Effector CD4-positive, alpha-beta T cell (primary cell): ENCODE data around the gene ENGASE.

Experiments used
- DNase-seq: peaks from one replicate; pipeline ENCODE4 v3.0.0-alpha.2; 2020

The ENGASE gene

GRCh38 chr17:79095345-79096055, 20.9 kb downstream of the ENGASE start:
- DNase-seq = no peak

- DNase-seq = no peak
Measured at GRCh38 chr17:79096477-79096876, 21.9 kb downstream of the ENGASE start.

GRCh38 chr17:79097226-79098055, 22.8 kb downstream of the ENGASE start:
- DNase-seq = no peak

GRCh38 chr17:79098282-79098867, 23.8 kb downstream of the ENGASE start:
- no peak for DNase-seq

GRCh38 chr17:79100405-79100804, 25.8 kb downstream of the ENGASE start:
- no peak for DNase-seq

GRCh38 chr17:79101111-79101673, 26.6 kb downstream of the ENGASE start:
- no peak for DNase-seq

GRCh38 chr17:79102214-79102613, 27.6 kb downstream of the ENGASE start:
- DNase-seq = no peak

GRCh38 chr17:79104898-79105600, 30.4 kb downstream of the ENGASE start:
- no peak for DNase-seq

- DNase-seq = no peak
Measured at GRCh38 chr17:79105937-79106336, 31.3 kb downstream of the ENGASE start.

GRCh38 chr17:79106958-79107357, 32.3 kb downstream of the ENGASE start:
- no peak for DNase-seq

- no peak for DNase-seq
Measured at GRCh38 chr17:79107499-79108231, 33.0 kb downstream of the ENGASE start.

GRCh38 chr17:79108232-79108850, 33.7 kb downstream of the ENGASE start:
- DNase-seq = no peak

- no peak for DNase-seq
Measured at GRCh38 chr17:79108870-79109269, 34.2 kb downstream of the ENGASE start.

GRCh38 chr17:79109584-79109983, 35.0 kb downstream of the ENGASE start:
- DNase-seq = no peak

- DNase-seq = no peak
Measured at GRCh38 chr17:79111097-79111496, 36.5 kb downstream of the ENGASE start.

GRCh38 chr17:79112471-79112870, 37.8 kb downstream of the ENGASE start:
- DNase-seq = no peak

- DNase-seq = no peak
Measured at GRCh38 chr17:79113699-79114457, 39.3 kb downstream of the ENGASE start.

GRCh38 chr17:79114458-79115301, 40.1 kb downstream of the ENGASE start:
- no peak for DNase-seq

- no peak for DNase-seq
Measured at GRCh38 chr17:79115487-79115886, 40.9 kb downstream of the ENGASE start.
